ENCODE measurements around the gene JUN. TPM values are rescaled to one million over a fixed set of nuclear protein-coding genes. Genes with fewer than 3 reads are reported as not detected.
"Not testable (repeated sequence)": the region's sequence is repeated elsewhere in the genome, so short reads cannot be mapped to it uniquely, and the experiment has no call there.

The JUN gene
- total RNA-seq, 2 donors from 2014 or later: 74.3 to 199 TPM

- TF ChIP-seq CTCF (IDR thresholded peaks at IDR 0.05): no peak
- DNase-seq (ENCODE audit: low spot score): no peak
- Histone ChIP-seq H3K9me3 (no peaks in the 10 kb centered on the region), H3K27me3 (no peaks in the 10 kb centered on the region), H3K4me1 (peaks cover 0 to 5% of the 10 kb centered on the region in 2 donors), H3K4me3 (no peak overlapping the region), H3K36me3 (no peaks in the 10 kb centered on the region), H3K27ac (no peak overlapping the region)
Observed at GRCh38 chr1:58808077-58808476, 24.2 kb upstream of the JUN start.

DNA sequence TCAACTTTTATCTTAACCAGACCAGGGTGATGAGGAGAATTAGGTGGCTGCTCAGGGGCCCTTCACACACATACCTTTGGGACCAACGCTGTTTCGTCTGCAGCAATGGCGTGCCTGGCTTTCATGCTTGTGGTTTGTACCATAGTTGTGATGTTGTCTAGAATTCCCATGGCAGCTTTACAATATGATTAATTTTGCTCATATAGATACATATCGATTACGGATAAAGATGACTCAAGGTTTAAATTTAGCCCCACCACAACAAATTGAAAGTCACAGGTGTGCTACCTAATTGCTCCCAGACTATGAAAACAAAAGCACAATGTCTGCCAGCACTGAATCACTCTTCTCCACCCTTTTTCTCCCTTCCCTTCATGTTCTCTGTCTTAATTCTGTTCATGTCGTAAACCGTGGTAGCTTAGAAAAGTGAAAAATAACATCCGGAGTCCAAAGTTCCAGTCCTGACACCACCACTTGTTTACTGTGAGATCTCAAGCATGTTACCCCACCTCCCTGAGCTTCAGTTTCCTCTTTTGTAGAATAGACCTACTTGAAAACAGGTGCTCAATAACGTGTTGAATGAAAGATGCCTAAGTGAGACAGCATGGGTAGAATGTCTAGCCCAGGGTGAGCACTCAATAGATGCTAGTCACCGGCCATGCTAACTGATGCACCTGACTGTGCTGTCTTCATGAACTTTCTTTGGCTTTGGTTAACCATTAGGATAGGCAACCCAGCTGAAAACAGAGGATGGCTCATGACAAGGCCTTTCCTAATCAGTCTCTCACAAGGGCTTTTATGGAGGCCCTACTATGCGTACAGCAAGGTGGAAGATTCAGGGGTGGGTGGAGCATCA is 22.1 kb upstream of the JUN start:
- TF ChIP-seq CTCF (IDR thresholded peaks at IDR 0.05): no peak
- no peak overlapping the region for H3K27ac ChIP-seq
- no peak overlapping the region for H3K4me3 ChIP-seq
- no peaks in the 10 kb centered on the region for H3K9me3 ChIP-seq
- H3K36me3 ChIP-seq: no peaks in the 10 kb centered on the region
- DNase-seq (ENCODE audit: low spot score): no peak
- peaks cover 0 to 5% of the 10 kb centered on the region in 2 donors for H3K4me1 ChIP-seq
- H3K27me3 ChIP-seq: no peaks in the 10 kb centered on the region

- H3K4me1 ChIP-seq: peaks cover 0 to 5% of the 10 kb centered on the region in 2 donors
- no peaks in the 10 kb centered on the region for H3K9me3 ChIP-seq
- no peak for TF ChIP-seq CTCF (IDR thresholded peaks at IDR 0.05)
- H3K36me3 ChIP-seq: no peaks in the 10 kb centered on the region
- no peak overlapping the region for H3K27ac ChIP-seq
- H3K4me3 ChIP-seq: no peak overlapping the region
- no peaks in the 10 kb centered on the region for H3K27me3 ChIP-seq
- DNase-seq (ENCODE audit: low spot score): no peak
Observed at GRCh38 chr1:58804853-58805565, 21.2 kb upstream of the JUN start.

- H3K4me1 ChIP-seq: no peaks in the 10 kb centered on the region
- H3K27me3 ChIP-seq: no peaks in the 10 kb centered on the region
- H3K4me3 ChIP-seq: no peak overlapping the region
- H3K27ac ChIP-seq: no peak overlapping the region
- TF ChIP-seq CTCF (IDR thresholded peaks at IDR 0.05): no peak
- no peaks in the 10 kb centered on the region for H3K9me3 ChIP-seq
- no peaks in the 10 kb centered on the region for H3K36me3 ChIP-seq
- DNase-seq (ENCODE audit: low spot score): no peak
Observed at GRCh38 chr1:58803858-58804257, 20.0 kb upstream of the JUN start.

GRCh38 chr1:58802640-58803399 is 19.0 kb upstream of the JUN start:
- Histone ChIP-seq H3K4me1 (no peaks in the 10 kb centered on the region), H3K36me3 (no peaks in the 10 kb centered on the region), H3K27me3 (no peaks in the 10 kb centered on the region), H3K4me3 (no peak overlapping the region), H3K9me3 (no peaks in the 10 kb centered on the region), H3K27ac (no peak overlapping the region)
- no peak for DNase-seq (ENCODE audit: low spot score)
- no peak for TF ChIP-seq CTCF (IDR thresholded peaks at IDR 0.05)

- DNase-seq (ENCODE audit: low spot score); H3K27ac ChIP-seq; H3K9me3 ChIP-seq; H3K4me1 ChIP-seq; H3K36me3 ChIP-seq; H3K4me3 ChIP-seq; H3K27me3 ChIP-seq: not testable (repeated sequence)
Observed at GRCh38 chr1:58801286-58801685, 17.4 kb upstream of the JUN start.

Data from right atrium auricular region (tissue), 2 donors.